D721Med (cell line): ENCODE data around the gene HAGHL.
A peak's percentile ranks its signal among the peaks of the same experiment; 100 is the strongest.

Experiments used
- DNase-seq: peaks from one replicate; pipeline ENCODE4 v3.0.0; 2011; ENCODE audit warnings: low spot score; ENCODE audit not compliant: insufficient read length
- FAIRE-seq: peaks from 2 replicates; lab custom pipeline; 2011; peaks lifted over from hg19 to GRCh38; lab: Jason Lieb, UNC
- CTCF ChIP-seq: IDR thresholded peaks from 2 replicates; pipeline ENCODE4 v1.5.1; 2012; ENCODE audit warnings: mild to moderate bottlenecking, control low read depth; ENCODE audit not compliant: insufficient read depth; ENCODE audit errors: missing control alignments

Gene HAGHL

GRCh38 chr16:726438-727290 is at the start of gene HAGHL, which contains the start of gene CCDC78:
Gene HAGHL (plus strand): TSS chr16:727106. CDS start chr16:727510, 404 bp downstream.
Gene CCDC78 (minus strand): TSS chr16:726443. CDS start chr16:726367, 76 bp downstream.
- FAIRE-seq, result no peak
- TF ChIP-seq CTCF, result no peak
- DNase-seq, result peak; percentile 81

- no peak for DNase-seq
- TF ChIP-seq CTCF, result no peak
- FAIRE-seq, result no peak
Observed at GRCh38 chr16:677316-678190, 49.4 kb upstream of the HAGHL start.

- FAIRE-seq (no peak), DNase-seq (no peak)
- TF ChIP-seq CTCF, result no peak
Observed at GRCh38 chr16:678209-678857, 48.6 kb upstream of the HAGHL start.

- TF ChIP-seq CTCF, result no peak
- DNase-seq, result no peak
- FAIRE-seq, result no peak
Observed at GRCh38 chr16:678858-679813, 47.8 kb upstream of the HAGHL start.

- DNase-seq (no peak), FAIRE-seq (no peak)
- no peak for TF ChIP-seq CTCF
Observed at GRCh38 chr16:679814-680624, 46.9 kb upstream of the HAGHL start, which contains the start of gene STUB1. Gene STUB1 (plus strand): TSS chr16:680410. CDS start chr16:680526, 116 bp downstream.
